Stomach (tissue), 4 donors: ENCODE results near the gene NPAS1.

Experiments used
- CTCF ChIP-seq, 7 experiments: fragments of 450-650 bp in 4 of 7; fragments of 200-600 bp in 3 of 7; sonication (generic) in 3 of 7; IDR thresholded peaks; one replicate each; pipeline ENCODE4 v1.5.1; 2016 to 2019; ENCODE audit warnings: antibody characterized with exemption in 7 of 7, control low read depth in 2 of 7, mild to moderate bottlenecking in 1 of 7
- POLR2A ChIP-seq, 4 donors: fragments of 450-650 bp; IDR thresholded peaks; one replicate each; pipeline ENCODE4 v1.6.1; 2016; ENCODE audit warnings: antibody characterized with exemption in 4 of 4, control low read depth in 2 of 4, mild to moderate bottlenecking in 1 of 4, moderate library complexity in 1 of 4

- TF ChIP-seq POLR2A (IDR thresholded peaks at IDR 0.05): no peak
- no peak for TF ChIP-seq CTCF (IDR thresholded peaks at IDR 0.05)
These were observed 52.7 kb downstream of the NPAS1 start for GRCh38 chr19:47072323-47072722.
